ENCODE measurements around the gene ADAM19.

ADAM19 gene

GRCh38 chr5:157575381-157576020, at the start of gene ADAM19:
Gene ADAM19 (minus strand): TSS chr5:157575775. CDS start chr5:157575696, 79 bp downstream.
- DNase-seq (ENCODE audit: low read depth in 2 of 2): peak in 1 of 2 donors; percentile 25

- no peak for DNase-seq (ENCODE audit: low read depth in 2 of 2)
These were observed 48.6 kb upstream of the ADAM19 start for GRCh38 chr5:157624144-157624543.

- no peak for DNase-seq (ENCODE audit: low read depth in 2 of 2)
These were observed 45.2 kb upstream of the ADAM19 start for GRCh38 chr5:157620776-157621175.

GRCh38 chr5:157618191-157618765, 42.7 kb upstream of the ADAM19 start:
- DNase-seq (ENCODE audit: low read depth in 2 of 2): no peak

- no peak for DNase-seq (ENCODE audit: low read depth in 2 of 2)
These were observed 41.2 kb upstream of the ADAM19 start for GRCh38 chr5:157616785-157617184.

- DNase-seq (ENCODE audit: low read depth in 2 of 2): no peak
These were observed 38.0 kb upstream of the ADAM19 start for GRCh38 chr5:157613385-157614245.

GRCh38 chr5:157612581-157612980, 37.0 kb upstream of the ADAM19 start:
- DNase-seq (ENCODE audit: low read depth in 2 of 2): no peak

GRCh38 chr5:157611571-157612476, 36.2 kb upstream of the ADAM19 start:
- DNase-seq (ENCODE audit: low read depth in 2 of 2): no peak

GRCh38 chr5:157610990-157611389, 35.4 kb upstream of the ADAM19 start:
- DNase-seq (ENCODE audit: low read depth in 2 of 2): no peak

GRCh38 chr5:157608972-157609565, 33.5 kb upstream of the ADAM19 start:
- DNase-seq (ENCODE audit: low read depth in 2 of 2): no peak

GRCh38 chr5:157607371-157608161, 32.0 kb upstream of the ADAM19 start:
- peak in 1 of 2 donors; percentile 46 for DNase-seq (ENCODE audit: low read depth in 2 of 2)

- no peak for DNase-seq (ENCODE audit: low read depth in 2 of 2)
These were observed 30.5 kb upstream of the ADAM19 start for GRCh38 chr5:157606046-157606445.

- peak in 1 of 2 donors; percentile 37 for DNase-seq (ENCODE audit: low read depth in 2 of 2)
These were observed 28.0 kb upstream of the ADAM19 start for GRCh38 chr5:157603333-157604190.

- DNase-seq (ENCODE audit: low read depth in 2 of 2): peak in 1 of 2 donors; percentile 31
These were observed 26.9 kb upstream of the ADAM19 start for GRCh38 chr5:157602505-157602904.

GRCh38 chr5:157600252-157600651, 24.7 kb upstream of the ADAM19 start:
- no peak for DNase-seq (ENCODE audit: low read depth in 2 of 2)

GRCh38 chr5:157599565-157599964, 24.0 kb upstream of the ADAM19 start:
- no peak for DNase-seq (ENCODE audit: low read depth in 2 of 2)

- DNase-seq (ENCODE audit: low read depth in 2 of 2): no peak
These were observed 22.9 kb upstream of the ADAM19 start for GRCh38 chr5:157598350-157598936.

- DNase-seq (ENCODE audit: low read depth in 2 of 2): no peak
These were observed 21.7 kb upstream of the ADAM19 start for GRCh38 chr5:157597277-157597676.

GRCh38 chr5:157596487-157596886, 20.9 kb upstream of the ADAM19 start:
- no peak for DNase-seq (ENCODE audit: low read depth in 2 of 2)

All from activated CD4-positive, alpha-beta T cell treated with anti-CD3 and anti-CD28 coated beads for 24 hours (primary cell).